H1 (cell line): ENCODE results near the gene ZNF100. TPM values are rescaled to one million over a fixed set of nuclear protein-coding genes. Genes with fewer than 3 reads are reported as not detected.

Experiments
- ATF3 ChIP-seq: IDR thresholded peaks from 2 replicates; pipeline ENCODE4 v1.6.1; 2011; ENCODE audit warnings: low read depth, mild to moderate bottlenecking, low read length; ENCODE audit not compliant: insufficient read depth
- HDAC2 ChIP-seq, 2 experiments: fragments of 300-600 bp in 1 of 2; sonication (generic) in 1 of 2; IDR thresholded peaks; 2 replicates each; pipeline ENCODE4 v1.6.1; 2011 to 2012; ENCODE audit warnings: low read depth in 2 of 2, low read length in 2 of 2, mild to moderate bottlenecking in 2 of 2, moderate library complexity in 2 of 2, borderline replicate concordance in 1 of 2, inconsistent platforms in 1 of 2
- HDAC6 ChIP-seq: IDR thresholded peaks from one replicate; pipeline ENCODE4 v1.7.1; 2012; ENCODE audit warnings: low read depth, mild to moderate bottlenecking, inconsistent platforms, low read length, moderate library complexity
- polyA plus RNA-seq, 7 experiments: library from polyadenylated mRNA; depleted of rRNA in 3 of 7; stranded (reverse) in 5 of 7; unstranded in 2 of 7; fragments of >200 nt in 5 of 7; fragments of 200-250 nt in 2 of 7; gene quantifications; 1 replicate in 5 of 7; 2 replicates in 1 of 7; 4 replicates in 1 of 7; pipeline versions ENCODE4 v1.2.1 to v1.2.3, GENCODE V29; 2011 to 2013; ENCODE audit warnings: missing spikeins in 2 of 7, mixed read lengths in 2 of 7
- total RNA-seq: library from RNA; stranded (reverse); fragmentation: NEBNext Ultra II Directional; extraction: Animal tissue kit (Norgen Biotek cat#: 25700); gene quantifications from 2 replicates; pipeline ENCODE4 v1.2.1, GENCODE V29; 2021

The ZNF100 gene
- total and polyA plus RNA-seq, 2 of the 8 experiments (the other 6 are each of a cell fraction or from before 2014, with no cell fraction given) = 4.9 to 30.8 TPM

GRCh38 chr19:21688464-21688863 lies 78.9 kb downstream of the ZNF100 start (continued):
- TF ChIP-seq HDAC2 (IDR thresholded peaks at IDR 0.05; ENCODE audit: borderline replicate concordance in 1 of 2, low read depth in 2 of 2, low read length in 2 of 2) (no peak), HDAC6 (no peak), ATF3 (no peak)
